ENCODE results near the gene TRPC4AP.

Gene TRPC4AP

GRCh38 chr20:34955231-34956040, 137.2 kb downstream of the TRPC4AP start, which contains the start of the genes GSS and MYH7B:
TSS of gene GSS (minus strand) at chr20:34955806. CDS start at chr20:34951852, 3,954 bp downstream.
TSS of gene MYH7B (plus strand) at chr20:34955868. CDS start at chr20:34978006, 22,138 bp downstream.
- peak; percentile 98 for DNase-seq

- no peak for DNase-seq
These were observed 137.7 kb downstream of the TRPC4AP start for GRCh38 chr20:34954904-34955230.

- DNase-seq: no peak
These were observed 138.6 kb downstream of the TRPC4AP start for GRCh38 chr20:34953960-34954359.

GRCh38 chr20:34952671-34953070, 139.9 kb downstream of the TRPC4AP start:
- no peak for DNase-seq

Measured in activated naive CD4-positive, alpha-beta T cell treated with Interleukin-2 at 50 U/mL for 16 hours (primary cell).